NCI-H1694 (cell line): ENCODE data around the gene CBR3.

Experiments used
- DNase-seq: peaks from one replicate; lab custom pipeline; 2025; lab: John Stamatoyannopoulos, UW

The CBR3 gene

GRCh38 chr21:36185523-36185922 lies 50.6 kb downstream of the CBR3 start:
- DNase-seq: no peak

- no peak for DNase-seq
These were observed 51.2 kb downstream of the CBR3 start for GRCh38 chr21:36186081-36186480.

DNA sequence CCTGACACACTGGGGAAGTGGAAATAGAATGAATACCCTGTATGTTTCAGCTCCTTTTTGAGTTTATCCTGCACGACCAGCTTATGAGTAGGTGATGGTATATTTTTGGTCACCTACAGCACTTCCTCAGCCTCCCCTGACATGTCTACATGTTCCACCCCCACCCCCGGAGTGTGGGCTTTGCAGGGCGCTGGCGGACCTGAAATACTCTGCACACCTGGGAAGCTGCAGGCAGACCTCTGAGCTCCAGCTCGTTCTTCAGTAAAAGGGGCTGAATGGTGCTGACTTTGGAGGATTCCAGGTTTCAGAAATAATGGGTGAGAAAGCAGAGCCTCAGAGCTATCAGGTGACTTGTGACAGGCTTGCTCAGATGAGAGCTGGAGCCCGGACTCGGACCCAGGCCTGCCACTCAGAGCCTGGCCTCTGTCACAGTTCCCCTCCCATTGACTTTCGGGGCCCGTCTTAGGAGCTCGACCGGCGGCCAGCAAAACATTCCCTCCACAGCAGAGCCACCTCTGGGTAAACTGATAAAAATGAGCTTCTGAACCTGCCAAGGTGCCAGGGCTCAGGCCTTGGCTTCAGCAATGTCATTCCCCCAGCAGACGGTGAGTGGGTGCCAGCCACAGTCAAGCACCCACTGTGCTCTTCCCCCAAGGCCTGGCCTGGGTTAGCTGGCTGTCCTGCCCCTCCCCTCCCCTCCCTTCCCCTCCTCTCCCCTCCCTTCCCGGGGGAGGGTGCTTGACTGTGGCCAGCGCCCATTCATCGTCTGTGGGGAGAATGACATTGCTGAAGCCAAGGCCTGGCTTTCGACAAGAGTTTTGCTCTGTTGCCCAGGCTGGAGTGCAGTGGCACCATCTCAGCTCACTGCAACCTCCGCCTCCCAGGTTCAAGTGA lies 51.9 kb downstream of the CBR3 start:
- DNase-seq: no peak

DNA sequence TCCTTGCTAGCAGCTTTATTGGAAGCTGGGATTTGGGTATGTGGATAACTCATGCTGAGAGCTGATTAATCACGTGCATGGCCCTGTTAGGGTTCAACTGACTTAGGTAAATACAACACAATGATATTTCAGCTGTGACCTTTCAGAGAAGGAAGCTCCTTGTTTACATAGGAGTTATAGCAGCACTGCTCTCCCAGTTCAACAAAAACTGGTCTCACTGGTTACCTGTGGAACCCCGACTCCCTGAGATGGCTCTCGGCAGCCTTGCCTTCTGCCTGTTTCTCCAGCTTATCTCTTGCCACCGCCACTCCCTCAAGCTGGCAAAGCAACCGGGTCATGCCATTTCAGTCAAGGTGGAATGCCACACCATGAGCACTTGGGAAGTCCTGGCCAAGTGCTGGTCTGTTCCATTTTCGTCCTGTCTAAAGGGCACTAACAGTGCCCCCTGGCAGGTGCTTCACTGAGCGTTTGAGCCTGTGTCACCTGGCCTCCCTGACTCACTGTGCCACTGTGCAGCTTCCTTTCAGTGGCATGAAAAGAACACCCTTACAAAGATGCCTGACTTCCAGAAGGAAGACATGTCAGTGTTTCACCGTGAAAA lies 53.3 kb downstream of the CBR3 start:
- no peak for DNase-seq

GRCh38 chr21:36188937-36189336 lies 54.1 kb downstream of the CBR3 start:
- DNase-seq: no peak

GRCh38 chr21:36190736-36191135 lies 55.9 kb downstream of the CBR3 start:
- DNase-seq: no peak

DNA sequence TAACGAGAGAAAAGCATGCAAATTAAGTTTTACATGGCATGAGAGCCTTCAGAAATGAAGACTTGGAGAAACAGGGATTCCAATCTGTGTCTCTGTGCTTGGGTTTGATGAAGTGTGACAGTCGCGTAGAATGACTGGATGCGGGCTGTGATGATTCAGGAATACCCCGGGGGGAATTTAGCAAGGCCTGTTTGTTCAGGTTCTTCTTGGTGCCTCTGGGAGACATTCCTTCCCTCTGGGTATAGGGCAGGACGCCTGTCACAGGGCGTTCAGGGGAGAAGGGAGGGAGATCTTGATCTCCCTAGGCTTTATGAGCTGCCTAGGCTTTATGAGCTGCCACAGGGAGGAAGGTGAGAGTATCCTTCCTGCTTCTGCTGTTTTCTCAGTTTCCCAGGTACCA lies 58.3 kb downstream of the CBR3 start:
- DNase-seq: no peak

- DNase-seq: no peak
These were observed 59.1 kb downstream of the CBR3 start for GRCh38 chr21:36194024-36194423.

- DNase-seq: no peak
These were observed 60.7 kb downstream of the CBR3 start for GRCh38 chr21:36195613-36196012.
